Mucosa of rectum (tissue), 2 donors: ENCODE results near the gene TNFRSF1B.

Source experiments
- H3K27ac ChIP-seq, 2 donors: one replicate each; pipeline ENCODE4 v1.7.0; 2013; ENCODE audit warnings: inconsistent platforms in 2 of 2, low read depth in 2 of 2, low read length in 2 of 2
- H3K27me3 ChIP-seq, 2 donors: one replicate each; pipeline ENCODE4 v1.7.0; 2013; ENCODE audit warnings: low read length in 2 of 2; ENCODE audit not compliant: control insufficient read depth in 2 of 2, insufficient read depth in 2 of 2
- H3K36me3 ChIP-seq, 2 donors: one replicate each; pipeline ENCODE4 v1.7.0; 2013; ENCODE audit warnings: low read length in 2 of 2; ENCODE audit not compliant: control insufficient read depth in 2 of 2, insufficient read depth in 2 of 2
- H3K4me1 ChIP-seq, 2 donors: one replicate each; pipeline ENCODE4 v1.7.0; 2013; ENCODE audit warnings: low read length in 2 of 2, mild to moderate bottlenecking in 1 of 2; ENCODE audit not compliant: control insufficient read depth in 2 of 2, insufficient read depth in 2 of 2
- H3K4me3 ChIP-seq, 2 donors: one replicate each; pipeline ENCODE4 v1.7.0; 2013; ENCODE audit warnings: low read length in 2 of 2
- H3K9ac ChIP-seq, 2 donors: one replicate each; pipeline ENCODE4 v1.7.0; 2013; ENCODE audit warnings: low read length in 2 of 2, low read depth in 1 of 2, mild to moderate bottlenecking in 1 of 2
- H3K9me3 ChIP-seq, 2 donors: one replicate each; pipeline ENCODE4 v1.7.0; 2013; ENCODE audit warnings: low read length in 2 of 2; ENCODE audit not compliant: control insufficient read depth in 2 of 2
- donor health status: healthy.
- donor health status: Normal muscosa, but diverticular disease.

The TNFRSF1B gene

DNA sequence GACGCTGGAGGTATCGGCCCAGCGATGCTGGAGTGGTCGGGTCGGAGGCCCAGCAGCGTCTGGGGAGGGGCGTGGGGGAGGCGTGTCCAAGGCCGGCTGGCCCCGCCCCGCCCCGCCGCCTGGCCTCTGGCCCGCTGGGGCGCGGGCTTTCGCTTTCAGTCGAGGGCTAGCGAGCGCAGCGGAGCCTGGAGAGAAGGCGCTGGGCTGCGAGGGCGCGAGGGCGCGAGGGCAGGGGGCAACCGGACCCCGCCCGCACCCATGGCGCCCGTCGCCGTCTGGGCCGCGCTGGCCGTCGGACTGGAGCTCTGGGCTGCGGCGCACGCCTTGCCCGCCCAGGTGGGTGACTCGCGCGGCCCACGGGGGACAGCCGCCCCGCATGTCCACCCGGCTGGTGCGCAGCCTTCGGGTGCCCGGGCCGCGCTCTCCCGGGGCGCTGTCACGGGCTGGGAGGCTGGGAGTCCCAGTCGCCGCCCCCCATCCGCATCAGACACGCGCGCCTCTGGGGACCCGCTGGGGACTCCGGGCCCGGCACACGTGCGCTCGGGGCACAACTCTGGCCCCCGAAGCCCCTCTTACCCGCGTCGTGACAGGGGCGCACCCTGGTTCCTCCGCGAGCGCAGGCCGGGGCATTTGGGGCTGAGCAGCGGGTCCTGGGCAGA is at the start of gene TNFRSF1B:
Gene TNFRSF1B (plus strand): TSS at position 158 of the 659 bp plus-strand sequence. CDS start 101 bp downstream, at position 259.
- Histone ChIP-seq H3K36me3 (no peaks in the 10 kb centered on the region), H3K27me3 (no peaks in the 10 kb centered on the region), H3K4me1 (peaks cover 18 to 20% of the 10 kb centered on the region in 2 donors), H3K4me3 (peak within 1 kb of the TSS; percentile 71 to 73), H3K27ac (peak within 1 kb of the TSS; percentile 70 to 81), H3K9me3 (no peaks in the 10 kb centered on the region), H3K9ac (peak within 1 kb of the TSS; percentile 43 to 82)

DNA sequence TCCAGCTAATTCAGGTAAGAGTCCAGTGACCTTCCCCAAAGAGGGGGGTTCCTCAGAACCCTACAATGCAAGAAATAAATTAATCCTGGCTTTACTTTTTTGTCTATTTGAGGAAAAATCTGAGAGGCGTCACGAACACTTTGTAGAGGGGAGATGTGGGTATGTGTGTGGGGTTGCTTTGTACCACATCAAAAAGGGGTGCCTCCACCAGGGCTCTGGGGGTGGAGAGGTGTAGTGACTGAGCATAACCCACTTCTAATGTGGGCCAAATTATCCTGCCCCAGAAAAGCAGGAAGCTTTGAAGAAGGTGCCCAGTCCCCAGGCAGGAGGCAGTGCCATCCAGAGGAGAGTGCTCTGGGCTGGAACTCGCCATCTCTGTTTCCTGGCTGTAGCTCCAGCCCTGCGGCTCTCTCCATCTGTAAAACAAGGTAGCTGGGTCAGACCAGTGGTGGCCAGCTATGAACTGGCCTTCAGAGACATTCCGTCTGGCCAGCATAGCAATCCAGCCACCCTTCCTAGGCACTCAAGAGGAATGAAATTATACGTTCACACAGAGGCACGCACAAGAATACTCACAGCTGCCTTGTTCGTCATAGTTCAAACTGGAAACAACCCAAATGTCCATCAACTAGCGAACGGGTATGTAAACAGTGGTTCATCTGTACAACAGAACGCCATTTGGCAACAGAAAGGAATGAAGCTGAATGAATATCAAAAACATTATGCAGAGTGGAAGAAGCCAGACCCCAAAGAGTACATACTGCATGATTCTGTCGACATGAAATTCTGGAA is 45.4 kb upstream of the TNFRSF1B start:
- Histone ChIP-seq H3K9me3 (no peaks in the 10 kb centered on the region), H3K27me3 (peaks cover 0 to 3% of the 10 kb centered on the region in 2 donors), H3K9ac (no peak overlapping the region), H3K27ac (no peak overlapping the region), H3K4me3 (no peak overlapping the region), H3K4me1 (no peaks in the 10 kb centered on the region), H3K36me3 (no peaks in the 10 kb centered on the region)

DNA sequence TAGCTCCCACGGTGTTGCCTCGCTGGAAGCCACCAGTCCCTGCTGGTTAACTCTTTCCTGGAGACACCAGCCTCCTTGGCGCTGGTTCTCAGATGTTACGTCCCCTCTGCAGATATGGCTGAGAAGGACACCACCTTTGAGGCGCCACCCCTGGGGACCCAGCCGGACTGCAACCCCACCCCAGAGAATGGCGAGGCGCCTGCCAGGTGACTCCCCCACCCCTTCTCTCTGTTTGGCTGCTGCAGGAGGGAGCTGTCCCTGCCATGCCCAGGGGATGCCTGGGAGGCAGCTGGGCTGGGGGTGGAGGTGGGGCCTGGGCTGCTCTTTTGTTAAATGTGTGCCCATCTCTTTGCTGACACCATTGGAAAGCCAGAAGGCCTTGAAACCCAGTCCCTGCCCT is 43.6 kb upstream of the TNFRSF1B start:
- Histone ChIP-seq H3K4me3 (no peak overlapping the region), H3K4me1 (no peaks in the 10 kb centered on the region), H3K27ac (no peak overlapping the region), H3K9ac (no peak overlapping the region), H3K27me3 (peaks cover 0 to 3% of the 10 kb centered on the region in 2 donors), H3K9me3 (no peaks in the 10 kb centered on the region), H3K36me3 (no peaks in the 10 kb centered on the region)

DNA sequence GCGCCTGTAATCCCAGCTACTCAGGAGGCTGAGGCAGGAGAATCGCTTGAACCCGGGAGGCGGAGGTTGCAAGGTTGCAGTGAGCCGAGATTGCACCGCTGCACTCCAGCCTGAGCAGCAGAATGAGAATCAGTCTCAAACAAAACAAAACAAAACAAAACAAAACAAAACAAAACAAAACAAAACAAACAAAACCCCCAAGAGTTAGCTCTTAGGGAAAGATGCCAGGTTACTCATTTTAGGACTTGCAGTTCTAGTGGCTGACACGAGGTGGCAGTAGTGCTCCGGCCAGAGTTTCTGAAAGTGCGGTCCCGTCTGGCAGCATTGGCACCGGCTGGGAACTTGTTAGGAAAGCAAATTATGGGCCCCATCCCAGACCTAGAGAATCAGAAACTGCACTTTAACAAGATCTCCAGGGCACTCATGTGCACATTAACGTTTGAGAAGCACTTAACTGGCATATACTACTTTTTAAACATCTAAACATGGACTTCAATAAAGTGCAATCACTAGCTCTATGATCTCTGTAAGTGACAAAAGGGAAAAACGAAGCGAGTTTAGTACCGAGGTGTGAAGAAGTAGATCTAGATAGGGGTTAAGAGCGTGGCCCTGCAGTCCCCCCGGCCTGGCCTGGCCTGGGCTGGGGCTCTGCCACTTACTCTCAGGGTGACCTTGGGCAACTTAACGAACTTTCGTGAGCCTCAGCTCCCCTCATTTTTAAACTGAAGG is 41.9 kb upstream of the TNFRSF1B start:
- Histone ChIP-seq H3K9me3 (no peaks in the 10 kb centered on the region), H3K27me3 (peaks cover 0 to 3% of the 10 kb centered on the region in 2 donors), H3K4me1 (no peaks in the 10 kb centered on the region), H3K27ac (no peak overlapping the region), H3K36me3 (no peaks in the 10 kb centered on the region), H3K4me3 (no peak overlapping the region), H3K9ac (no peak overlapping the region)

DNA sequence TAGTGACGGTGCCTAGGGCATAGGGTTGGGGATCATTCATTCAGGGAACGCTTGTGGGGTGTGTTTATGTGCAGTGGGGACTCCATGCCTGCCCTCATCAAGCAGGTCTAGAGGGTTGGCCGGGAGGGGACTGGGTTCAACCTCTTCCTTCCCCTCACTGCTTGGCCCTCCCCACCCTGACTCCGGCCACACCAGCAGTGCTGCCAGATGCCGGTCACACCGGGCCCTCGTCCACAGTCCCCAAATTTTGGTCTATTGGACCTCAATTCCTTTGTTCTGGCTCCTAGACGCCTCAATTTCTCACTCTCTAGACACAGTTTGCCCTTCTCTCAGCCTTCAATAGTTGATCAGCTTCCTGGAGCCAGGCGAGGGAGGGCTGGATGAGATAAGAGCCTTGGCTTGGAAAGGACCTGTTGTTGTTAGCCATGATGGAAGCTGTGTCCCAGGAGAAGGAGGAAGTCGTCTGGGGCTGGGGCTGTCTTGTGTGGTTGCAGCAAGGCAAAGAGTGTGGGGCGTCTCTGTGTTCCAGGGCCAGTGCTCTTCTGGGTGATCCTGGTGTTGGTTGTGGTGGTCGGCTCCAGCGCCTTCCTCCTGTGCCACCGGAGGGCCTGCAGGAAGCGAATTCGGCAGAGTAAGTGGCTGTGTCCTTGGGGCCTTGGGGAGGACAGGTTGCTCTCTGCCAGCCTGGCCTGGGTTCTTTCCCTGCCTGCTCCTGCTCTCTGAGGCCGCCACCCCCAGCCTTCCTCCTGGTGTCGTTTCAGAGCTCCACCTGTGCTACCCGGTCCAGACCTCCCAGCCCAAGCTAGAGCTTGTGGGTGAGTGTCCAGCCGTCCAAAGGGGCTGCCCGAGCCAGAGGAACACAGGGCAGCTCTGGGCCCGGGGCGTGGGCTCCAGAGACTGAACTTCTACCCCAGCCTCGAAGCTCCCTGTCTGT is 41.1 kb upstream of the TNFRSF1B start:
- no peaks in the 10 kb centered on the region for H3K27me3 ChIP-seq
- no peaks in the 10 kb centered on the region for H3K36me3 ChIP-seq
- no peak overlapping the region for H3K4me3 ChIP-seq
- peaks cover 0 to 3% of the 10 kb centered on the region in 2 donors for H3K4me1 ChIP-seq
- H3K27ac ChIP-seq, result no peak overlapping the region
- H3K9me3 ChIP-seq, result no peaks in the 10 kb centered on the region
- H3K9ac ChIP-seq, result no peak overlapping the region

DNA sequence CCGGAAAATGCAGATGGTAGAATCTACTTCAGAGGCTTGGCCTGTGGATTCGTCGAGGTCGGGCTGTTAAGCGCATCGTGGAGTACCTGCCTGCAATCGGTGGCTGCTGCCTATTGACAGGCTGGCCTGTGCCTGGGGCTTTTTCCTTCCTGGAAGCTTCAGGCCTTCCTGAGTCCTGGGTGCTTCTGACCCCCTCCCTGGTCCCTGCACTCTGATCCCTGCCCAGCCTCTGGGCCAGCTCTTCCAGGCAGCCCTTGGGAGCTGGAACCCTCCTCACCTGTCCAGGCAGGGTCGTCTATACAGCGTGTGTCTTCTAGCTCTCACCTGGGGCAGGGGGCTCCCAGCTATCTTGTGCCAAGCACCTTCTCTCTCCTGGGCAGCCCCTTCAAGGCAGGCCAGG is 40.0 kb upstream of the TNFRSF1B start:
- Histone ChIP-seq H3K4me3 (no peak overlapping the region), H3K4me1 (peaks cover 0 to 3% of the 10 kb centered on the region in 2 donors), H3K27me3 (no peaks in the 10 kb centered on the region), H3K36me3 (no peaks in the 10 kb centered on the region), H3K9ac (no peak overlapping the region), H3K27ac (no peak overlapping the region), H3K9me3 (no peaks in the 10 kb centered on the region)

DNA sequence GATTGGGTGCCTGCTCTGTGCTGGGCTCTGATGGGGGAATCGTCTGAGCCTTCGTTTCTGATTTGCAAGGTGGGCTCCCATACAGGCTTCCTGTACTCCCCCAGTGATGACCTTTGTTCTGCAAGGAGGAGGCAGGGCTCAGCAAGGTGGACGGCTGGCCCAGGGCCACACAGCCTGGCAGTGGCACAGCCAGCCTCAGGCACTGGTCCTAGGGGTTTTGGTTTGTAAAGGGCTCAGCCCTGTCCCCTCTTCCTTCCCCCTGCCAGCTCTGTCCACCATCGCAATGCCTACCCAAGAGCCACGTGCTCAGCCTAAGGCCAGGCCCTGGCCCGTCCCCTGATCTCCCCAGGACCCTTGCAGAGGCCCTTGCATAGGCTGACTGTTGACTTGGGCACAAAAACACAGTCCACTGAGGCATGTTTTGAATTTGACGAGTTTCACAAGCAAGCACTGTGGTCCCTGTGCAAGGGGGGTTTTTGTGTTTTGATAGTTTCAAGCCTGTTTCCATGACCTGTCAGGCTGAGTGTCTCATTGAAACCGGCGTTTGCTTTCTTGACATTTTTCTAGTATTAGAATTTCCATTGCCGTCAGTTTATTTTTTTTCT is 39.5 kb upstream of the TNFRSF1B start:
- Histone ChIP-seq H3K4me1 (peaks cover 0 to 3% of the 10 kb centered on the region in 2 donors), H3K27ac (no peak overlapping the region), H3K27me3 (no peaks in the 10 kb centered on the region), H3K9ac (no peak overlapping the region), H3K4me3 (no peak overlapping the region), H3K36me3 (no peaks in the 10 kb centered on the region), H3K9me3 (no peaks in the 10 kb centered on the region)

DNA sequence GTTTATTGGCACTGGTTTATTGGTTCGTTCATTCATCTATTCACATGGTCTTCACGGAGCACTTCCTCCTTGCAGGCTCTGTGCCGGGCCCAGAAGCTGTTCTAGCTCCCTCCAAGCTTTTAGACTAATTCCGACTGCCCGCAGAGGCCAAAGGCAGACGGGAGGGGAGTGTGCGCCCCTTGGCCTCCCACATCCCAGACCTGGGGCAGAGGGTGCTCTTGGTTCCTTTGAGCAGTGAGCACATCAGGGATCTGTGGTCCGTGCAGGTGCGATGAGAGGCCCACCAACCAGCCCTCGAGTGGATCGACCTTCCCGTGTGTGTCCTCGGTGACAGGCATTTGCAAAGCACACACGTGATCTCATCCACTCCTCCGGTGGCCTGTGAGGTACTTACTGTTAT is 38.7 kb upstream of the TNFRSF1B start:
- Histone ChIP-seq H3K4me1 (peaks cover 0 to 6% of the 10 kb centered on the region in 2 donors), H3K9me3 (no peaks in the 10 kb centered on the region), H3K9ac (no peak overlapping the region), H3K27ac (no peak overlapping the region), H3K27me3 (no peaks in the 10 kb centered on the region), H3K4me3 (no peak overlapping the region), H3K36me3 (no peaks in the 10 kb centered on the region)

DNA sequence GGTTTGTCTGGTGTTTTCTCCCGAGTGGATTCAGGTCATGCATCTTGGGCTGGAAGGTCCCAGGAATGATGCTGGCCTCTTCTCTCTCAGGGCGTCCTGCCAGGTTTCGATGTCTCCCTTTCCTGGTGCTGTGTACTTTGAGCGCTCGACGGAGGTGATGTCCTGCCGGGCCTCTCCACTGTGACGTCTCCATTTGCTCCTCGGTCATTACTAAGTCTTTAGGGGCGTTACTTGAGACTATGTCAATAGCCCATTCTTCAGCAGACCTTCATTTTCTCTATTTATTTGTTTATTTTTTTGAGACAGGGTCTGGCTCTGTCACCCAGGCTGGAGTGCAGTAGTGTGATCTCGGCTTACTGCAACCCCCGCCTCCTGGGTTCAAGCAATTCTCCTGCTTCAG is 37.2 kb upstream of the TNFRSF1B start:
- no peaks in the 10 kb centered on the region for H3K9me3 ChIP-seq
- H3K4me1 ChIP-seq, result peaks cover 0 to 6% of the 10 kb centered on the region in 2 donors
- H3K9ac ChIP-seq, result no peak overlapping the region
- H3K4me3 ChIP-seq, result no peak overlapping the region
- no peaks in the 10 kb centered on the region for H3K27me3 ChIP-seq
- no peak overlapping the region for H3K27ac ChIP-seq
- H3K36me3 ChIP-seq, result no peaks in the 10 kb centered on the region
